HepG2 (cell line): ENCODE results near the gene STX1B. TPM values are rescaled to one million over a fixed set of nuclear protein-coding genes. Genes with fewer than 3 reads are reported as not detected.

Source experiments
- FOSL1 ChIP-seq: sonication (generic); formaldehyde crosslinking; IDR thresholded peaks from 2 replicates; pipeline ENCODE4 v1.9.0; 2021; ENCODE audit warnings: missing genetic modification reagents, borderline replicate concordance
- HNF4G ChIP-seq, 2 experiments: sonication (generic) in 1 of 2; formaldehyde crosslinking in 1 of 2; IDR thresholded peaks; 2 replicates each; pipeline versions ENCODE4 v1.4.0 to v1.6.1; 2011 to 2020; ENCODE audit warnings: borderline replicate concordance in 2 of 2, low read depth in 2 of 2, mild to moderate bottlenecking in 2 of 2, low read length in 1 of 2, missing genetic modification reagents in 1 of 2, moderate library complexity in 1 of 2
- HOXA9 ChIP-seq: sonication (generic); formaldehyde crosslinking; IDR thresholded peaks from 2 replicates; pipeline ENCODE4 v1.8.1; 2022; ENCODE audit warnings: missing genetic modification reagents, mild to moderate bottlenecking, moderate library complexity, borderline replicate concordance
- KDM5B ChIP-seq: sonication (generic); formaldehyde crosslinking; IDR thresholded peaks from 2 replicates; pipeline ENCODE4 v1.4.0; 2020; ENCODE audit warnings: missing genetic modification reagents, mild to moderate bottlenecking, borderline replicate concordance
- MAZ ChIP-seq, 2 experiments: sonication (generic) in 1 of 2; formaldehyde crosslinking in 1 of 2; IDR thresholded peaks; 2 replicates each; pipeline versions ENCODE4 v1.5.0 to v1.6.1; 2012 to 2020; ENCODE audit warnings: low read depth in 2 of 2, mild to moderate bottlenecking in 2 of 2, borderline replicate concordance in 1 of 2, improper control_type of control experiment in 1 of 2, low read length in 1 of 2, missing genetic modification reagents in 1 of 2, moderate library complexity in 1 of 2
- MBNL3 ChIP-seq: fragments of 250-450 bp; sonication (Bioruptor Pico); conservative IDR thresholded peaks from 2 replicates; pipeline ENCODE4 v1.8.0; 2022; ENCODE audit warnings: mild to moderate bottlenecking, inconsistent platforms
- REST ChIP-seq, 2 experiments: IDR thresholded peaks; 2 replicates each; pipeline ENCODE4 v1.6.1; 2011 to 2012; ENCODE audit warnings: low read length in 2 of 2, borderline replicate concordance in 1 of 2, low read depth in 1 of 2, mild to moderate bottlenecking in 1 of 2, moderate library complexity in 1 of 2
- SALL2 ChIP-seq: sonication (generic); formaldehyde crosslinking; IDR thresholded peaks from 2 replicates; pipeline ENCODE4 v1.8.1; 2023; ENCODE audit warnings: mild to moderate bottlenecking, missing genetic modification reagents, inconsistent platforms
- SMARCC2 ChIP-seq: fragments of 450-650 bp; IDR thresholded peaks from 2 replicates; pipeline ENCODE4 v1.6.1; 2017; ENCODE audit warnings: antibody characterized with exemption, mild to moderate bottlenecking
- SP140L ChIP-seq: sonication (generic); formaldehyde crosslinking; IDR thresholded peaks from 2 replicates; pipeline ENCODE4 v1.4.0; 2020; ENCODE audit warnings: missing genetic modification reagents, borderline replicate concordance
- TBL1XR1 ChIP-seq: fragments of 150-350 bp; IDR thresholded peaks from 2 replicates; pipeline ENCODE4 v1.6.1; 2014; ENCODE audit warnings: borderline replicate concordance, low read length; ENCODE audit not compliant: partially characterized antibody
- ZBTB38 ChIP-seq: sonication (generic); formaldehyde crosslinking; IDR thresholded peaks from 2 replicates; pipeline ENCODE4 v1.5.1; 2020; ENCODE audit warnings: mild to moderate bottlenecking, missing genetic modification reagents
- ZEB1 ChIP-seq: IDR thresholded peaks from 2 replicates; pipeline ENCODE4 v1.6.1; 2012; ENCODE audit warnings: mild to moderate bottlenecking, low read depth, inconsistent platforms; ENCODE audit not compliant: insufficient replicate concordance
- ZNF468 ChIP-seq: sonication (generic); formaldehyde crosslinking; IDR thresholded peaks from 2 replicates; pipeline ENCODE4 v1.8.0; 2022; ENCODE audit warnings: mild to moderate bottlenecking, moderate library complexity, missing genetic modification reagents
- ZNF530 ChIP-seq: sonication (generic); formaldehyde crosslinking; IDR thresholded peaks from 2 replicates; pipeline ENCODE4 v1.5.0; 2020; ENCODE audit warnings: low read depth, mild to moderate bottlenecking, missing genetic modification reagents
- ZNF652 ChIP-seq: IDR thresholded peaks from 2 replicates; pipeline ENCODE4 v1.6.1; 2016; ENCODE audit warnings: low read depth, borderline replicate concordance
- ZNF724P ChIP-seq: sonication (generic); formaldehyde crosslinking; IDR thresholded peaks from 2 replicates; pipeline ENCODE4 v1.8.0; 2022; ENCODE audit warnings: missing genetic modification reagents, borderline replicate concordance
- polyA plus RNA-seq, 8 experiments: library from polyadenylated mRNA; depleted of rRNA in 3 of 8; stranded (reverse) in 7 of 8; unstranded in 1 of 8; fragments of >200 nt; fragmentation: Illumina TruSeq in 4 of 8; extraction: Trizol in 4 of 8; gene quantifications; 2 replicates each; pipeline versions ENCODE4 v1.2.1 to v1.2.3, GENCODE V29; 2011 to 2016; ENCODE audit warnings: low read depth in 4 of 8, missing spikeins in 1 of 8, mixed read lengths in 1 of 8; ENCODE audit not compliant: insufficient read depth in 1 of 8
- total RNA-seq, 5 experiments: library from RNA; depleted of rRNA; stranded (reverse); fragments of >200 nt; fragmentation: Illumina TruSeq; extraction: Trizol; gene quantifications; 2 replicates each; pipeline ENCODE4 v1.2.3, GENCODE V29; 2016; ENCODE audit warnings: low read depth in 1 of 5
- TF ChIP-seq, protein P1 (sequence below): sonication (generic); formaldehyde crosslinking; IDR thresholded peaks from 2 replicates; pipeline ENCODE4 v1.5.1; 2020; ENCODE audit warnings: mild to moderate bottlenecking, missing genetic modification reagents
- TF ChIP-seq, protein P2 (sequence below): sonication (generic); formaldehyde crosslinking; IDR thresholded peaks from 2 replicates; pipeline ENCODE4 v1.8.1; 2023; ENCODE audit warnings: mild to moderate bottlenecking, inconsistent platforms, moderate library complexity, missing genetic modification reagents, borderline replicate concordance

The STX1B gene
- total and polyA plus RNA-seq, 2 of the 13 experiments (the other 11 are each of a cell fraction or from before 2014, with no cell fraction given) = 2.1 to 3.0 TPM

GRCh38 chr16:30956601-30957455, 53.6 kb downstream of the STX1B start (continued):
- TF ChIP-seq ZNF724P (CRISPR knock-in tag) = 0 out of 2 replicates have a peak, but pooled peaks have one; percentile 25
- no peak for TF ChIP-seq ZNF468
- TF ChIP-seq MBNL3 (CRISPR knock-in tag) = 0 out of 2 replicates have a peak, but pooled peaks have one; percentile 58
- TF ChIP-seq MAZ (IDR thresholded peaks at IDR 0.05; ENCODE audit: borderline replicate concordance, low read depth, low read length) = no peak
- no peak for TF ChIP-seq MAZ (CRISPR knock-in tag; IDR thresholded peaks at IDR 0.05; ENCODE audit: low read depth)
- peak; percentile 93 for TF ChIP-seq ZBTB38 (CRISPR knock-in tag)
- TF ChIP-seq, protein P1, sequence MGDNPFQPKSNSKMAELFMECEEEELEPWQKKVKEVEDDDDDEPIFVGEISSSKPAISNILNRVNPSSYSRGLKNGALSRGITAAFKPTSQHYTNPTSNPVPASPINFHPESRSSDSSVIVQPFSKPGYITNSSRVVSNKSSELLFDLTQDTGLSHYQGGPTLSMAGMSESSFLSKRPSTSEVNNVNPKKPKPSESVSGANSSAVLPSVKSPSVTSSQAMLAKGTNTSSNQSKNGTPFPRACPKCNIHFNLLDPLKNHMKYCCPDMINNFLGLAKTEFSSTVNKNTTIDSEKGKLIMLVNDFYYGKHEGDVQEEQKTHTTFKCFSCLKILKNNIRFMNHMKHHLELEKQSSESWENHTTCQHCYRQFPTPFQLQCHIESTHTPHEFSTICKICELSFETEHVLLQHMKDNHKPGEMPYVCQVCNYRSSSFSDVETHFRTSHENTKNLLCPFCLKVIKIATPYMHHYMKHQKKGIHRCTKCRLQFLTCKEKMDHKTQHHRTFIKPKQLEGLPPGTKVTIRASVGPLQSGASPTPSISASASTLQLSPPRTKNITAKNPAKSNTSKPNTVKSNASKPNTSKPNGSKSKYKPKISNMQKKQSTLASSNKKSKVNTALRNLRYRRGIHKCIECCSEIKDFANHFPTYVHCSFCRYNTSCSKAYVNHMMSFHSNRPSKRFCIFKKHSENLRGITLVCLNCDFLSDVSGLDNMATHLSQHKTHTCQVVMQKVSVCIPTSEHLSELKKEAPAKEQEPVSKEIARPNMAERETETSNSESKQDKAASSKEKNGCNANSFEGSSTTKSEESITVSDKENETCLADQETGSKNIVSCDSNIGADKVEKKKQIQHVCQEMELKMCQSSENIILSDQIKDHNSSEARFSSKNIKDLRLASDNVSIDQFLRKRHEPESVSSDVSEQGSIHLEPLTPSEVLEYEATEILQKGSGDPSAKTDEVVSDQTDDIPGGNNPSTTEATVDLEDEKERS = no peak; the same call in 1 of the 2 replicates
- no peak; the same call in 1 of the 2 replicates for TF ChIP-seq KDM5B
- TF ChIP-seq SP140L (CRISPR knock-in tag) = no peak
- TF ChIP-seq SALL2 (CRISPR knock-in tag) = no peak
- peak; percentile 84 for TF ChIP-seq ZEB1
- TF ChIP-seq SMARCC2 = no peak
- no peak for TF ChIP-seq REST (IDR thresholded peaks at IDR 0.05; ENCODE audit: borderline replicate concordance in 1 of 2, low read depth in 1 of 2, low read length in 2 of 2)
- TF ChIP-seq ZNF652 = no peak
- TF ChIP-seq FOSL1 (CRISPR knock-in tag) = peak; percentile 63; the same call in 1 of the 2 replicates
- peak; percentile 61; the same call in 1 of the 2 replicates for TF ChIP-seq HOXA9 (CRISPR knock-in tag)
- peak; percentile 14 for TF ChIP-seq TBL1XR1
- TF ChIP-seq, protein P2, sequence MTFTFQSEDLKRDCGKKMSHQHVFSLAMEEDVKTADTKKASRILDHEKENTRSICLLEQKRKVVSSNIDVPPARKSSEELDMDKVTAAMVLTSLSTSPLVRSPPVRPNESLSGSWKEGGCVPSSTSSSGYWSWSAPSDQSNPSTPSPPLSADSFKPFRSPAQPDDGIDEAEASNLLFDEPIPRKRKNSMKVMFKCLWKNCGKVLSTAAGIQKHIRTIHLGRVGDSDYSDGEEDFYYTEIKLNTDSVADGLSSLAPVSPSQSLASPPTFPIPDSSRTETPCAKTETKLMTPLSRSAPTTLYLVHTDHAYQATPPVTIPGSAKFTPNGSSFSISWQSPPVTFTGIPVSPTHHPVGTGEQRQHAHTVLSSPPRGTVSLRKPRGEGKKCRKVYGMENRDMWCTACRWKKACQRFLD (CRISPR knock-in tag) = 0 out of 2 replicates have a peak, but pooled peaks have one; percentile 85
- TF ChIP-seq ZNF530 (CRISPR knock-in tag) = no peak
- no peak for TF ChIP-seq HNF4G (IDR thresholded peaks at IDR 0.05; ENCODE audit: borderline replicate concordance, low read depth, low read length)
- TF ChIP-seq HNF4G (CRISPR knock-in tag; IDR thresholded peaks at IDR 0.05; ENCODE audit: borderline replicate concordance, low read depth) = peak; percentile 33; the same call in 1 of the 2 replicates
